GM12878 (cell line): ENCODE measurements around the gene COG7. TPM values are rescaled to one million over a fixed set of nuclear protein-coding genes. Genes with fewer than 3 reads are reported as not detected.

ENCODE experiments used
- ATAC-seq: fragments of 200-7000 bp; cut with Tn5 transposase; 3 replicates; pipeline ENCODE4 v1.9.1; 2020; ENCODE audit warnings: mild to moderate bottlenecking, moderate library complexity
- BruUV-seq: library from RNA; stranded (reverse); fragments of 400-500 nt; replicated peaks from 2 replicates; lab custom pipeline; 2021; lab: Mats Ljungman, UMichigan
- CTCF ChIA-PET: fragments of 300-600 bp; sonication (Branson Sonifier 250); formaldehyde crosslinking; extraction: SDS; loops from one replicate; lab custom pipeline; 2021; ENCODE audit warnings: inconsistent platforms; lab: Yijun Ruan, JAX
- POLR2A ChIA-PET: fragments of 350-600 bp; formaldehyde crosslinking; extraction: SDS; loops from one replicate; lab custom pipeline; 2021; ENCODE audit warnings: inconsistent platforms; lab: Charles Lee
- RAD21 ChIA-PET: fragments of 300-600 bp; sonication (Branson Sonifier 250); formaldehyde crosslinking; loops from one replicate; lab custom pipeline; 2023; ENCODE audit warnings: antibody characterized with exemption; ENCODE audit not compliant: unreplicated experiment; lab: Charles Lee
- SMC1A ChIA-PET: fragments of 300-600 bp; sonication (Branson Sonifier 250); formaldehyde crosslinking; loops from one replicate; lab custom pipeline; 2023; ENCODE audit not compliant: unreplicated experiment, uncharacterized antibody; lab: Charles Lee
- DNase-seq: peaks from one replicate; pipeline ENCODE4 v3.0.0-alpha.2; 2011; ENCODE audit warnings: low read depth, low spot score
- FAIRE-seq: peaks from 3 replicates; lab custom pipeline; 2011; peaks lifted over from hg19 to GRCh38; lab: Jason Lieb, UNC
- H2AFZ ChIP-seq: 2 replicates; pipeline ENCODE4 v1.6.0; 2011; ENCODE audit warnings: low read depth, low read length, control low read depth; ENCODE audit not compliant: control insufficient read depth
- H3K27ac ChIP-seq: 2 replicates; pipeline ENCODE4 v1.5.1; 2011; ENCODE audit warnings: control low read depth; ENCODE audit not compliant: control insufficient read depth, insufficient read depth
- H3K27me3 ChIP-seq, 2 experiments: replicated peaks in 1 of 2; 2 replicates each; pipeline versions ENCODE4 v1.6.0 to v1.6.1; 2011; ENCODE audit warnings: low read length in 1 of 2; ENCODE audit not compliant: control insufficient read depth in 2 of 2, insufficient read depth in 2 of 2
- H3K36me3 ChIP-seq, 2 experiments: 2 replicates each; pipeline ENCODE4 v1.5.1; 2011; ENCODE audit warnings: low read length in 1 of 2; ENCODE audit not compliant: control insufficient read depth in 2 of 2, insufficient read depth in 2 of 2
- H3K4me1 ChIP-seq: 2 replicates; pipeline ENCODE4 v1.6.1; 2011; ENCODE audit warnings: mild to moderate bottlenecking, low read length, moderate library complexity, mixed read lengths; ENCODE audit not compliant: control insufficient read depth, insufficient read depth
- H3K4me2 ChIP-seq: 2 replicates; pipeline ENCODE4 v1.6.0; 2011; ENCODE audit warnings: control low read depth; ENCODE audit not compliant: control insufficient read depth, insufficient read depth
- H3K4me3 ChIP-seq: fragments of 200-600 bp; sonication (generic); 2 replicates; pipeline ENCODE4 v1.5.1; 2016
- H3K79me2 ChIP-seq: 2 replicates; pipeline ENCODE4 v1.6.0; 2011; ENCODE audit warnings: low read length; ENCODE audit not compliant: control insufficient read depth, insufficient read depth
- H3K9ac ChIP-seq: 2 replicates; pipeline ENCODE4 v1.8.0; 2011; ENCODE audit warnings: low read length, control low read depth, mixed read lengths; ENCODE audit not compliant: control insufficient read depth, insufficient read depth
- H3K9me3 ChIP-seq: replicated peaks from 3 replicates; pipeline ENCODE4 v1.5.1; 2011; ENCODE audit warnings: mild to moderate bottlenecking, low read length; ENCODE audit not compliant: control insufficient read depth, insufficient read depth
- H4K20me1 ChIP-seq: 2 replicates; pipeline ENCODE4 v1.6.0; 2011; ENCODE audit not compliant: control insufficient read depth, insufficient read depth
- BHLHE40 ChIP-seq, 2 experiments: fragments of 450-650 bp in 1 of 2; IDR thresholded peaks; 2 replicates each; pipeline ENCODE4 v1.6.1; 2011 to 2017; ENCODE audit warnings: low read depth in 2 of 2, borderline replicate concordance in 1 of 2, improper control_type of control experiment in 1 of 2, low read length in 1 of 2, mild to moderate bottlenecking in 1 of 2
- CEBPB ChIP-seq, 2 experiments: fragments of 150-350 bp in 1 of 2; IDR thresholded peaks; 2 replicates each; pipeline ENCODE4 v1.6.1; 2012 to 2014; ENCODE audit warnings: low read depth in 2 of 2, low read length in 2 of 2, borderline replicate concordance in 1 of 2, inconsistent platforms in 1 of 2
- CREB1 ChIP-seq: IDR thresholded peaks from 2 replicates; pipeline ENCODE4 v1.6.1; 2012; ENCODE audit warnings: low read depth, mild to moderate bottlenecking, inconsistent platforms
- FOXM1 ChIP-seq: IDR thresholded peaks from 2 replicates; pipeline ENCODE4 v1.6.1; 2012; ENCODE audit warnings: low read depth, mild to moderate bottlenecking, inconsistent platforms, low read length, moderate library complexity
- POLR2A ChIP-seq: IDR thresholded peaks from 2 replicates; pipeline ENCODE4 v1.6.1; 2011; ENCODE audit warnings: low read depth, mild to moderate bottlenecking, low read length
- STAT1 ChIP-seq: fragments of 450-650 bp; conservative IDR thresholded peaks from 2 replicates; pipeline ENCODE4 v1.6.1; 2014; ENCODE audit warnings: antibody characterized with exemption, mild to moderate bottlenecking
- WGBS: methylation state at CpG from one replicate; pipeline ENCODE4 v1.1.6; 2016; ENCODE audit warnings: low lambda C conversion rate; ENCODE audit not compliant: insufficient replicate concordance, insufficient coverage; ENCODE audit errors: missing lambda C conversion rate; 5-methylcytosine and 5-hydroxymethylcytosine counted together
- in situ Hi-C: fragments of 300-500 bp; cut with MboI; formaldehyde crosslinking; loops from 9 replicates; pipeline ENCODE4 v1.14.3; 2018; ENCODE audit warnings: mixed read lengths
- intact Hi-C: fragments of 100-400 bp; cut with micrococcal nuclease; formaldehyde crosslinking; loops from one replicate; pipeline ENCODE4 v1.14.2; 2022; ENCODE audit not compliant: unreplicated experiment
- polyA plus RNA-seq, 11 experiments: library from polyadenylated mRNA; depleted of rRNA in 4 of 11; unstranded in 6 of 11; stranded (reverse) in 5 of 11; fragments of >200 nt; fragmentation: Nextera tagmentation in 4 of 11; fragmentation: Illumina TruSeq in 1 of 11; extraction: Ambion mirVana in 4 of 11; extraction: Trizol in 1 of 11; gene quantifications; 1 replicate in 1 of 11; 2 replicates in 10 of 11; pipeline versions ENCODE4 v1.2.1 to v1.2.3, GENCODE V29; 2011 to 2016; ENCODE audit warnings: inconsistent platforms in 2 of 11, missing spikeins in 2 of 11, low read depth in 1 of 11
- total RNA-seq, 4 experiments: library from RNA; depleted of rRNA in 3 of 4; stranded (reverse); fragments of >200 nt in 3 of 4; fragmentation: Illumina TruSeq in 1 of 4; extraction: Trizol in 1 of 4; gene quantifications; 2 replicates each; pipeline versions ENCODE4 v1.2.1 to v1.2.3, GENCODE V29; 2013 to 2021
- TF ChIP-seq, protein P1 (sequence below): fragments of 450-650 bp; IDR thresholded peaks from 2 replicates; pipeline ENCODE4 v1.6.1; 2016; ENCODE audit warnings: mild to moderate bottlenecking
- TF ChIP-seq, protein P2 (sequence below): fragments of 450-650 bp; IDR thresholded peaks from 2 replicates; pipeline ENCODE4 v1.6.1; 2017; ENCODE audit warnings: borderline replicate concordance

COG7 gene
- total and polyA plus RNA-seq, 10 of the 15 experiments (the other 5 are each of a cell fraction or from before 2014, with no cell fraction given): 2.9 to 24.0 (median 10.0) TPM

DNA sequence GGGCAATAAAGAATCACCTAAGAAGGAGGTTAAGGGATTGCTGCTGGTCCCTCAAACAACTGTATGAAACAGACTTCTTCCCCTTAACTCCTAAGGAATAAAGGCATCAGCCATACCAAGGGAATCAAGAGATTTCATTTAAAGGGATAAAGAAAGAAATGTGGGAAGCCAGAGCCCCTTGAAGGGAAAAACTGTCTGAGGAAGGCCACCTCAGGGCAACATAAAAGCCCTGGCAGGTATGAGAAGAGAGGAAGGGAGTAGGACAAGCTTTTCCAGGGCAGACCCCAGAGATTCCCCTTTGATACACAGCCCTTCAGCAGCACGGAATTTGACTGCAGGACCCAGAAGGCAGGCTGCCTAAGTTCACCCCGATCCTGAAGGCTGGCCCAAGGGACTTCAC is 43.5 kb downstream of the COG7 start:
- WGBS: 88% methylated on average over 2 of the region's 2 CpGs

More for the DNA sequence above, 43.5 kb downstream of the COG7 start:
- ChIA-PET POLR2A (no interaction called here), SMC1A (interaction anchor here (1.1 kb wide), 1 partner anchor 27 kb away, joined by 3 read pairs; no protein-coding TSS in a partner anchor), RAD21 (interaction anchor here (1.1 kb wide), 1 partner anchor 75 kb away, joined by 3 read pairs; no protein-coding TSS in a partner anchor), CTCF (interaction anchor here (0.5 to 1.1 kb wide), 2 partner anchors 26 to 228 kb away, joined by 3 to 4 read pairs; no protein-coding TSS in a partner anchor)
- H3K4me3 ChIP-seq: no peak overlapping the region
- H3K4me2 ChIP-seq: no peak overlapping the region
- TF ChIP-seq FOXM1 (no peak), STAT1 (no peak), POLR2A (no peak), CREB1 (no peak), BHLHE40 (IDR thresholded peaks at IDR 0.05; ENCODE audit: borderline replicate concordance in 1 of 2, low read depth in 2 of 2, low read length in 1 of 2) (no peak), CEBPB (IDR thresholded peaks at IDR 0.05; ENCODE audit: borderline replicate concordance in 1 of 2, low read depth in 2 of 2, low read length in 2 of 2) (no peak)
- TF ChIP-seq, protein P1, sequence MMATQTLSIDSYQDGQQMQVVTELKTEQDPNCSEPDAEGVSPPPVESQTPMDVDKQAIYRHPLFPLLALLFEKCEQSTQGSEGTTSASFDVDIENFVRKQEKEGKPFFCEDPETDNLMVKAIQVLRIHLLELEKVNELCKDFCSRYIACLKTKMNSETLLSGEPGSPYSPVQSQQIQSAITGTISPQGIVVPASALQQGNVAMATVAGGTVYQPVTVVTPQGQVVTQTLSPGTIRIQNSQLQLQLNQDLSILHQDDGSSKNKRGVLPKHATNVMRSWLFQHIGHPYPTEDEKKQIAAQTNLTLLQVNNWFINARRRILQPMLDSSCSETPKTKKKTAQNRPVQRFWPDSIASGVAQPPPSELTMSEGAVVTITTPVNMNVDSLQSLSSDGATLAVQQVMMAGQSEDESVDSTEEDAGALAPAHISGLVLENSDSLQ: no peak
- TF ChIP-seq, protein P2, sequence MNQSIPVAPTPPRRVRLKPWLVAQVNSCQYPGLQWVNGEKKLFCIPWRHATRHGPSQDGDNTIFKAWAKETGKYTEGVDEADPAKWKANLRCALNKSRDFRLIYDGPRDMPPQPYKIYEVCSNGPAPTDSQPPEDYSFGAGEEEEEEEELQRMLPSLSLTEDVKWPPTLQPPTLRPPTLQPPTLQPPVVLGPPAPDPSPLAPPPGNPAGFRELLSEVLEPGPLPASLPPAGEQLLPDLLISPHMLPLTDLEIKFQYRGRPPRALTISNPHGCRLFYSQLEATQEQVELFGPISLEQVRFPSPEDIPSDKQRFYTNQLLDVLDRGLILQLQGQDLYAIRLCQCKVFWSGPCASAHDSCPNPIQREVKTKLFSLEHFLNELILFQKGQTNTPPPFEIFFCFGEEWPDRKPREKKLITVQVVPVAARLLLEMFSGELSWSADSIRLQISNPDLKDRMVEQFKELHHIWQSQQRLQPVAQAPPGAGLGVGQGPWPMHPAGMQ: no peak
- intact Hi-C loops: no loop called here
- no peaks in the 10 kb centered on the region for H3K4me1 ChIP-seq
- BruUV-seq: no TSS peak
- H4K20me1 ChIP-seq: no peaks in the 10 kb centered on the region
- DNase-seq (no peak), ATAC-seq (no peak), FAIRE-seq (no peak)
- no peak overlapping the region for H3K9ac ChIP-seq
- H2AFZ ChIP-seq: no peak overlapping the region
- in situ Hi-C loops: no loop called here
- H3K36me3 ChIP-seq: peaks cover 2 to 9% of the 10 kb centered on the region in 2 experiments
- no peak overlapping the region for H3K27ac ChIP-seq
- H3K27me3 ChIP-seq: no peaks in the 10 kb centered on the region
- no peaks in the 10 kb centered on the region for H3K79me2 ChIP-seq
- H3K9me3 ChIP-seq: no peaks in the 10 kb centered on the region
